ENCODE data around the gene PTPRR. TPM values are rescaled to one million over a fixed set of nuclear protein-coding genes. Genes with fewer than 3 reads are reported as not detected.

Gene PTPRR
- total and polyA plus RNA-seq, 2 of the 4 experiments (the other 2 are of a cell fraction): 0.18 to 0.21 TPM

DNA sequence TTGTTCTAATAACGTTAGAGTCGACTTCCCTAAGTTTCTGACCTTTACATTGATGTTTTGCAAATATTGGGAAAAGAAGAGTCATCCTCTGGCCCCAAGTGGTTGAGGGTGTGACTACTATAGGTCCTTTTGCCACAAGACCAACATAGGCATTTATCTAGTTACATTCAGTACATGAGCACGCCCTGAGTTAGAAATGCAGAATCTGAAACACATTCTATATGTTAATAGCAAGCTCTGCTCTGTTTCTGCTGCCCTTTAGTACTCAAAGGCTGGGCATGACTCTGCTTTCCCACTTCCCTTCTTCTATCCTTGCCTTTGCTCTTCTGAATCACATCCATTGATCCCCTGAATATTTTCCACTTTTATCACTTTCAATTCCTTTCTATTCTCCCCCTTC lies 168.2 kb downstream of the PTPRR start:
- Histone ChIP-seq H2AFZ (replicated peaks; ENCODE audit: low read length, poor library complexity) (no peak overlapping the region), H2BK15ac (ENCODE audit: low read depth, low read length) (no peak overlapping the region), H2BK5ac (ENCODE audit: low read depth, low read length, poor library complexity, severe bottlenecking) (no peak overlapping the region), H3K27ac (ENCODE audit: insufficient read depth, low read length) (no peak overlapping the region), H4K5ac (ENCODE audit: low read depth, low read length) (no peak overlapping the region), H3K14ac (replicated peaks; ENCODE audit: low read depth, low read length) (no peak overlapping the region), H3K4me3 (ENCODE audit: insufficient read depth, low read depth, low read length) (no peak overlapping the region), H3K9me3 (ENCODE audit: control insufficient read depth, insufficient read depth, low read length) (no peaks in the 10 kb centered on the region), H4K8ac (ENCODE audit: low read depth in 2 of 2, low read length in 2 of 2) (no peak overlapping the region), H2BK20ac (ENCODE audit: low read depth, low read length) (no peak overlapping the region), H3K4me2 (ENCODE audit: low read depth, low read length) (no peak overlapping the region), H3K56ac (ENCODE audit: extremely low read depth, insufficient read depth, low read length) (no peak overlapping the region), H2AK5ac (ENCODE audit: low read depth, low read length) (no peak overlapping the region), H3K4me1 (ENCODE audit: control insufficient read depth, insufficient read depth, low read length) (no peaks in the 10 kb centered on the region), H3K27me3 (ENCODE audit: control insufficient read depth, insufficient read depth, low read length) (no peaks in the 10 kb centered on the region; the same call in 1 of the 2 replicates), H2AK9ac (replicated peaks; ENCODE audit: low read depth, low read length, poor library complexity) (no peak overlapping the region), H2BK120ac (ENCODE audit: low read depth, low read length) (no peak overlapping the region), H4K20me1 (ENCODE audit: insufficient read depth, low read length) (no peaks in the 10 kb centered on the region), H4K91ac (ENCODE audit: insufficient read depth, low read depth, low read length) (no peak overlapping the region), H3K9me1 (ENCODE audit: insufficient read depth, low read length) (no peaks in the 10 kb centered on the region), H3K9ac (ENCODE audit: low read depth, low read length) (no peak overlapping the region), H3K18ac (ENCODE audit: low read depth, low read length) (no peak overlapping the region), H3K79me1 (ENCODE audit: low read depth in 1 of 2, low read length in 2 of 2) (no peaks in the 10 kb centered on the region), H3K23ac (ENCODE audit: low read depth, low read length) (no peak overlapping the region), H3K4ac (ENCODE audit: low read depth, low read length) (no peak overlapping the region), H3K36me3 (ENCODE audit: control insufficient read depth, insufficient read depth, low read length) (no peaks in the 10 kb centered on the region)
- intact Hi-C loops (cut with micrococcal nuclease) (no loop called here), dilution Hi-C loops (cut with HindIII; ENCODE audit: low sequenced_read_pairs, unreplicated experiment) (no loop called here), in situ Hi-C loops (cut with MboI; ENCODE audit: low sequenced_read_pairs) (no loop called here)
- no peak for DNase-seq
- BruUV-seq (replicated peaks): no TSS peak
- no peak for ATAC-seq (ENCODE audit: low read depth)
- ChIA-PET POLR2A (ENCODE audit: unreplicated experiment) (no interaction called here), CTCF (no interaction called here)
- WGBS, 2 experiments (ENCODE audit: extremely low coverage in 2 of 2, insufficient read length in 1 of 2): 0% methylated on average over 1 of the region's 3 CpGs; no CpG with 5 or more reads in 1 of the 2 experiments
- TF ChIP-seq FOS (IDR thresholded peaks at IDR 0.05; ENCODE audit: low read depth, low read length) (no peak), NFE2L2 (IDR thresholded peaks at IDR 0.05; ENCODE audit: low read depth, low read length) (no peak)
- TF ChIP-seq, protein P1, sequence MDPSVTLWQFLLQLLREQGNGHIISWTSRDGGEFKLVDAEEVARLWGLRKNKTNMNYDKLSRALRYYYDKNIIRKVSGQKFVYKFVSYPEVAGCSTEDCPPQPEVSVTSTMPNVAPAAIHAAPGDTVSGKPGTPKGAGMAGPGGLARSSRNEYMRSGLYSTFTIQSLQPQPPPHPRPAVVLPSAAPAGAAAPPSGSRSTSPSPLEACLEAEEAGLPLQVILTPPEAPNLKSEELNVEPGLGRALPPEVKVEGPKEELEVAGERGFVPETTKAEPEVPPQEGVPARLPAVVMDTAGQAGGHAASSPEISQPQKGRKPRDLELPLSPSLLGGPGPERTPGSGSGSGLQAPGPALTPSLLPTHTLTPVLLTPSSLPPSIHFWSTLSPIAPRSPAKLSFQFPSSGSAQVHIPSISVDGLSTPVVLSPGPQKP (IDR thresholded peaks at IDR 0.05; ENCODE audit: borderline replicate concordance, low read depth, low read length): no peak

Data from IMR-90 (cell line).